Spleen (tissue), 7 donors: ENCODE results near the gene CCDC154.

ENCODE experiments used
- CTCF ChIP-seq, 11 experiments: fragments of 200-600 bp in 7 of 11; fragments of 450-650 bp in 4 of 11; sonication (generic) in 4 of 11; IDR thresholded peaks in 8 of 11; conservative IDR thresholded peaks in 3 of 11; 1 replicate in 7 of 11; 2 replicates in 4 of 11; pipeline versions ENCODE4 v1.4.0 to v1.8.0; 2016 to 2021; ENCODE audit warnings: antibody characterized with exemption in 11 of 11, inconsistent platforms in 4 of 11, mild to moderate bottlenecking in 1 of 11
- POLR2A ChIP-seq, 3 donors: fragments of 450-650 bp; IDR thresholded peaks; one replicate each; pipeline ENCODE4 v1.5.1; 2017; ENCODE audit warnings: antibody characterized with exemption in 3 of 3, mild to moderate bottlenecking in 1 of 3
- POLR2AphosphoS5 ChIP-seq, 3 donors: sonication (generic); formaldehyde crosslinking; IDR thresholded peaks; one replicate each; pipeline ENCODE4 v1.5.1; 2017; ENCODE audit warnings: antibody characterized with exemption in 3 of 3
- donor health status: DM: no; HTN: no; CAD: no; lungs with moderate emphysema.
- donor health status: DM: no; HTN: no; CAD: no.
- donor health status: DM: no; HTN: no; CAD: no.

- TF ChIP-seq POLR2AphosphoS5 (IDR thresholded peaks at IDR 0.05) (peak; percentile 95 to 96 (median 95)), CTCF (IDR thresholded peaks at IDR 0.05 in 8 of 11, conservative IDR thresholded peaks at IDR 0.05 in 3 of 11) (peak in 3 of 11 experiments; percentile 10 to 24 (median 16)), POLR2A (IDR thresholded peaks at IDR 0.05) (peak; percentile 30 to 90 (median 82))
Observed at GRCh38 chr16:1474796-1475551, 30.6 kb upstream of the CCDC154 start, which contains the start of gene CLCN7.
